HG03565 (cell line): ENCODE results near the gene ENO4.

Experiments used
- ATAC-seq: cut with Tn5 transposase; IDR thresholded peaks from one replicate; pipeline ENCODE4 v1.9.1; 2021; ENCODE audit warnings: mild to moderate bottlenecking, moderate library complexity; ENCODE audit not compliant: unreplicated experiment

Gene ENO4, protein sequence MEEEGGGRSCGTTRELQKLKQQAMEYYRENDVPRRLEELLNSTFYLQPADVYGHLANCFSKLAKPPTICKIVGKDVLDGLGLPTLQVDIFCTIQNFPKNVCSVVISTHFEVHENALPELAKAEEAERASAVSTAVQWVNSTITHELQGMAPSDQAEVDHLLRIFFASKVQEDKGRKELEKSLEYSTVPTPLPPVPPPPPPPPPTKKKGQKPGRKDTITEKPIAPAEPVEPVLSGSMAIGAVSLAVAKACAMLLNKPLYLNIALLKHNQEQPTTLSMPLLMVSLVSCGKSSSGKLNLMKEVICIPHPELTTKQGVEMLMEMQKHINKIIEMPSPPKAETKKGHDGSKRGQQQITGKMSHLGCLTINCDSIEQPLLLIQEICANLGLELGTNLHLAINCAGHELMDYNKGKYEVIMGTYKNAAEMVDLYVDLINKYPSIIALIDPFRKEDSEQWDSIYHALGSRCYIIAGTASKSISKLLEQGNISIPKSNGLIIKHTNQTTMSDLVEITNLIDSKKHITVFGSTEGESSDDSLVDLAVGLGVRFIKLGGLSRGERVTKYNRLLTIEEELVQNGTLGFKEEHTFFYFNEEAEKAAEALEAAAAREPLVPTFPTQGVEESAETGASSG

DNA sequence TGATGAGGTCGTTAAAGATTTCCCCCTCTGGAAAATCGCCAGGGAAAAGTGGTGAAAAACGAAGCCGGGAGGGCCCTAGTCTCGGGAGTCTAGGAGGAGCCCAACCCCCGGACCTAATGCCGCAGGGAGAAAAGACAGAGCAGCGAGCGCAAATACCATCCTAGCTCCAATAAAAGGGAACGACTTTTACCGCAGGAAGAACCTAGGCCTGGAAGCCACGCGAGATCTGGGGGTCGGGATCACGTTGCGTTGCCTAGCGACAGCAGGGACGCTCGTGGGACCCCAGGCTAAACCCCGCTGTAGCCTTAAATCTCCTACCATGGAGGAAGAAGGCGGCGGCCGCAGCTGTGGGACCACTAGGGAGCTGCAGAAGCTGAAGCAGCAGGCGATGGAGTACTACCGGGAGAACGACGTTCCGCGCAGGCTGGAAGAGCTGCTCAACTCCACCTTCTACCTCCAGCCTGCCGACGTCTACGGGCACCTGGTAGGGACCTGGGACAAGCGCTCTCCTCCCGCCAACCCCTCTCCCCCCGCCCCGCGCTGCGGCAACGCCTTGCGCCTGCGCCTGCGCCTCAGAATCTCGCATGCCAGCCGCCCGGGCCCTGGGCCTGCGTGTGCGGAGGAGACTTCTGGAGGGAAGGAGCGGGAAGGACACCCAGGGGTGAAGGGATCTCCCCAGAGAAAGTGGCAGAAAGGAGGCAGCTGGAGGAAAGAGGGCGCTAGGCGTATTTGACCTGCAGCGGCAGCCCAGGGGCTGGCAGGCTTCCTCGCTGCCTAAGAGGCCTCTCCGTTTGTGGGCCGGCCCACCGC, at the start of gene ENO4:
TSS of gene ENO4 (plus strand) at position 252 of the 810 bp plus-strand sequence. CDS start at position 320, 68 bp downstream.
- peak; percentile 30 for ATAC-seq

GRCh38 chr10:116800286-116800929, 48.9 kb upstream of the ENO4 start:
- ATAC-seq = no peak

GRCh38 chr10:116801658-116802057, 47.6 kb upstream of the ENO4 start:
- ATAC-seq = no peak

DNA sequence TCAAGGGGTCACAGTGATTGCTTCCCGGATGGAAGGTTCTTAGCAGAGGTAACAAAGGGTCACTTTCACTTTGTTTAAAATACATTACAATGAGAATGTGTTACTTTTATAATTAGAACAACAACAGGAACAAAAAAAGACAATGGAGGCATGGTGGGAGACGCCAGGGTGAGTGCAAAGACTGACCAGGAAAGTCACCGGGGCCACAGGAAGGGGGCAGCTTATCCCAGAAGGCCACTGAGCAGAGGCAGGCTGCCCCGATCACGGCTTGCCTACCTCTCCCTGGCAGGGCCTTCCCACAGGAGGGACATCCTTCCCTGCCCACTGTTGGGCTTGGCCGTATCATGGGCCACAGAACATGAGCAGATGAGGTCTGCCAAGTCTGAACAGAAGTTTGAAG, 46.8 kb upstream of the ENO4 start:
- ATAC-seq = no peak

DNA sequence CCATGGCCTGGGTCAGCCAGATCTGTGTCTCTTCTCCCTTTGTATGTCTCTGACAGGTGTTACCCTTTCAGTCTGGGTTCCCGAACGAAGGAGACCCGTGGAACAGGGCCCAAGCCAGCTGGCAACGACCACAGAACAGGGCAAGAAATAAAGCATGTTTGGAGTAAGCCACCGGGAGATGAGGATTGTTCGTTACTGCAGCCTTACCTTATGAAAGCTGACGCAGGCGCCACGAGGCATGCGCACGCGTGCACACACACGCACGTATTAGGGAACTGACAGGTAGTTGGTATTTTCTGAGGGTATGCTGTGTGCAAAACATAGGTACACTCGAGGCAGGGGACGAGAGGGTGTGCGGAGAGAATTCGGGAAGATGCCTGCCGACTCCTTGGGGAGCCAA, 46.4 kb upstream of the ENO4 start:
- ATAC-seq = no peak

- no peak for ATAC-seq
Measured at GRCh38 chr10:116803451-116804249, 45.6 kb upstream of the ENO4 start.

DNA sequence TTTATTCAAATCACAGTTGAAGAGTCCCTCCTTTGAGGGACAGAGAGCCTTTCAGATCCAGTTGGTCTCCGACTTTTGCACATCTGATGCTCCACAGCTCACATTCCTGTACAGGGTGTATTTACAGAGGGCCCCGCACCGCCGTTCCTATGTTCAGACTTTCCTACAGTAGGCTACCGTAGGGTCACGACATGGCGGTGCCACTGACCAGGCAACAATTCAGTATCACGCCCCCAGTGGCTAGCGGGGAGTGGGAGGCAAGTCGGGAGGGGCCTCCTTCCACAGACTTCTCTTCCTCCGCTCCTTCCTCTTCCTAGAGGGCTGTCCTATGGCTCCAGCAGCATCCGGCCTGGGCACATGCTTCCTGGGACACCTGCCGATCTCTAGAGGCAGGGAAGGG, 40.6 kb upstream of the ENO4 start:
- no peak for ATAC-seq

GRCh38 chr10:116809483-116810119, 39.7 kb upstream of the ENO4 start:
- ATAC-seq = no peak

DNA sequence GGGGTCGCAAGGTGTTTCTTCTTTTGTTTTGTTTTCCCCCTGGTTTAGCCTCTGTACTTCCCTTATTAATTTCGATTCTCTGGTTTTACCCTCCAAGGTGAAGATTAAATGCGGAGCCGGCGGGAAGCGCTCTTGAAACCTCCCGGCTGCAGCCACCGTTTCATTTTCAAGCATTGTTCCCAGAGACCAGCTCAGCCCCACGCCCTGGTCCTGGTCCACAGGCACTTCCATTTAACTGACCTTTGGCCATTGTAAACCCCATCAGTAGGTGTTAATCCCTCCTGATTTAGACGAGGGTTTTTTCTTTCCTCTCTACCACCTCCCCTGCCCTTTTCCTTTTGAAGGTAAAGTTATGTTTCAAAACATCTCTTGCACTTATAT, 39.2 kb upstream of the ENO4 start:
- ATAC-seq = no peak

DNA sequence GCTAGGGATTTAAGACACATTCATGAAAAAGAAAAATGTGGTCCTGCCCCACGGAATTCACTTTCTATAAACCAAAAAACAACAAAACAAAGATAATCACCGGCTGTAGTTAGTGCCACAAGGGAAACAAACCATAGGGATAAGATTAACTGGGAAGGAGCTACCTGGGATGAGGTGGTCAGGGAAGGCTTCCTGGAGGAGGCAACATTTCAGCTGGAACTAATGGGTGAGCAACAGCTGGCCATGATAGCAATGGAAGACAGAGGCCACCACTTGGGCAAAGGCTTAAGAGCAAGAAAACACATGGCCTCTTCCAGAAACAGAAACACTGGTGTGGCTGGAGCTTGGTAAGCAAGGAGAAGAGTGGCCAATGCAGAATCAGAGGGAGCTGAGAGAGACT, 38.4 kb upstream of the ENO4 start:
- no peak for ATAC-seq

- ATAC-seq = no peak
Measured at GRCh38 chr10:116811691-116812090, 37.6 kb upstream of the ENO4 start.

DNA sequence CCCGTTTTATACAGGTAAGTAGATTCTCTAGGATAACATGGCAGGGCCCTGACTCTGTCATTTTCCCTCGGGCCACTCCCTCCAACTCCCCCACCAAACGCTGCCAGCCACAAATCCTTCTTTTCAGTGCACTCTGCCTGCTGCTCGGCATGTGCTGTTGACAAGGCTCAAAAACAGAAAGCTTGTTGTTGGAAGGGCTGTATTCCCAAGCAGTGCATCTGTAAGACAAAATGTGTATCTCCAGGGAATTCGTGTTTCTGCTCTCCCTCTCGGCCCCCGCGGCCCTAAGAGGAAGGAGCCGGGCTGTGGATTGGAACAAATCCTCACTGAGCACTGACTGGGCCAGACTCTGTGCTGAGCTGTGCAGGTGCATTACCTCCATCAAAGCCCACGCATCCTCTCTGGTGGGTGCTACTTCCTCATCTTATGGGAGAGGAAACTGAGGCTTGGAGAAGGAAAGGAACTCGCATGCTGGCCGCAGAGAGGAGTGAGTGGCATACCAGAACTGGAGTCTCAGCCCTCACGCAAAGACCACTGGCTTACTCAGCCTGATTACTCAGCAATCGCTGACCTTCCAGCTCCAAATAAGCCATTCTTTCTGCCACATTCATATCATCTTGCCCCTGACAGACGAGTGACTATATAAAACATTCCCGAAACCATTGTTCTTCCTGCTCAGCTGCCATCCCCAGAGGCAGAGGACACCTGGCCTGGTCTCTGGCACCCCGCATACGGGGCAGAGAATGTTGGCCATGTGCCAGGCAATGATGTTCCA, 33.5 kb upstream of the ENO4 start:
- no peak for ATAC-seq

DNA sequence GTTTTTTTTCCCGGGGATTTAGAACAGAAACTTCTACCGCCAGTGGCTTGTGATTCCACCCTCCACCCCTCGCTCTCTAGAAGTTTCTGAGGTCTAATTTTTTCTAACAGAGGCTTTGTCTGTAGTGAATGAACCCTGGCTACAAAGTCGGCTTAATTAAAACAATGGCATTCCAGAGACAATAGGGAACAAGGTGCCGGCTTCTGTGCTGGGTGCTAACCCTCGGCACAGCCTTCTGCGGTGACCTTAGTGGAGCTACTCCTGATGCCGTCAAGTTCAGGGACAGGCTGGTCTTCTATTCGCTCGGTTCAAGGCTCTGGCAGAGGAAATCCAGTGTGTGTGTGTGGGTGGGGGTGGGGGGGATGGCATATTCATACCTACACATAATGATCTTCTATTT, 32.1 kb upstream of the ENO4 start:
- ATAC-seq = no peak

DNA sequence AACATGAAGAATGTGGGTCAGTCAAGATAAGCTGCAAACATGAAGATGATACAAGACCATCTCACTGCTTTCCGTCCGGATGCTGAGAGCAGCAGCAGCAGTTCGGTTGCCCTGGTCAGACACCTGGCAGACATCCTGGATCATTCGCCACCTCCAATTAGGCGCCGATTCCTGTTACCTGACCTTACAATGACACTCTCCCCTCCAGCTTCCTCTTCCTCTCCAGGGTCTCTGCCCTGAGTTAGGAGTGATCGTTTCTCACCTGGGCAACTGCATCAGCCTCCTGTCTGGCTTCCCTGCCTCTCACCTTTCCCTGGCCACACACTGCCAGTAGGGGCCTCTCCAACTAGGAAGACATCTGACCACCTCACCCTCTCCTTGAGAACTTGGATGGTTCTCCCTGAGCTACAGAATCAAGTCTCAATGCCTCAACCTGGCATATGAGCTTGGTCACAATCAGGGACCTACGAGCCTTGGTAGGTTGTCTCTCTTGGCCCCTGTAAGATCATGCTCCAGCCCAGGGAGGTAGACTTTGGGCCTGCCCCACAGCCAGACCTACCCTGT, 31.4 kb upstream of the ENO4 start:
- ATAC-seq = no peak

- no peak for ATAC-seq
Measured at GRCh38 chr10:116819999-116820677, 29.2 kb upstream of the ENO4 start.

DNA sequence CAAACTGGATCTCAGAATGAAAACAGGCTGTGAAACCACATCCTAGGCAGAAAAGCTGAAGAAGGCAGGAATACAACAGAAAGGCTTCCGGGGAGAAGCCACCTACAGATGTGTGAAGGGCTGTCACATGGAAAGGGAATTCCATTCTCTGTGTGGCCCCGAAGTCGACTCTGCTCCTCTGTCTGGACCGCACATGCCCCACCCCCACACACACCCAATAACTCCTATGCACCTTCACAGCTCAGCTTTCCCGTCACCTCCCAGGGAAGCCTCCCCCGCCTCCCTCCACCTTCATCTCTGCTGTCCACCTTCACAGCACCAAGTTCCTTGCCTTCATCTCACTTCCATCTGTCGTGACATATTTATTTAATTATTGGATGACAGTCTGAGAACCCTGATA, 23.4 kb upstream of the ENO4 start:
- no peak for ATAC-seq

- ATAC-seq = no peak
Measured at GRCh38 chr10:116826803-116827202, 22.5 kb upstream of the ENO4 start.

DNA sequence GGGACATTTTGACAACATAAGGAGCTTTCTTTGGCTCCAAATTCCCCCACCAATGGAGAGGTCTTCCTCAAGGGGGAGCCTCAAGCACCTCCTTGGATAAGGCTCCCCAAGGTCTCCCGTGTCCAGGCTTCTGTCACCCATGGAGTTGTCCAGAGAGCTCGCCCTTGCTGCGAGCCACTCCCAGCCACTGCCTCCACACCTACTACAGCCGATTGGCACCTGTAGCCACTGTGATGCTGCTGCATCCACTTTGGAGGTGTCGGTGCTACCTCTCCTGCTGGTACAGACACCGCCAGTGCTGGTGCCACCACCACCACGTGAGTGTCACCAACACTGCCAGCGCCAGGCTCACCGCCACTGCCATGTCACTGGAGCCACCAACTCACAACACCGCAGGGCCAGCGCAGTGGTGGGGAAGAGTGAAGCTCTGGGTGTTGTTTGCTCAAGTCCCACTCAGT, 22.1 kb upstream of the ENO4 start:
- ATAC-seq = no peak
